Hematopoietic multipotent progenitor cell treated with erythropoietin and hydrocortisone succinate and interleukin-3 and kit ligand, for 4 days (in vitro differentiated cells): ENCODE measurements around the gene KHDC3L.
A peak's percentile ranks its signal among the peaks of the same experiment; 100 is the strongest.
"Not testable (repeated sequence)": the region's sequence is repeated elsewhere in the genome, so short reads cannot be mapped to it uniquely, and the experiment has no call there.

Experiments
- DNase-seq: peaks from one replicate; pipeline ENCODE4 v3.0.0-alpha.2; 2015

The KHDC3L gene

GRCh38 chr6:73371984-73372383, 9.5 kb downstream of the KHDC3L start:
- no peak for DNase-seq

GRCh38 chr6:73372516-73372915, 10.1 kb downstream of the KHDC3L start:
- DNase-seq = no peak

- no peak for DNase-seq
Observed at GRCh38 chr6:73375216-73375615, 12.8 kb downstream of the KHDC3L start.

- DNase-seq = no peak
Observed at GRCh38 chr6:73377225-73377624, 14.8 kb downstream of the KHDC3L start.

GRCh38 chr6:73381531-73381930, 19.1 kb downstream of the KHDC3L start:
- DNase-seq = not testable (repeated sequence)

GRCh38 chr6:73382462-73383113, 20.1 kb downstream of the KHDC3L start:
- DNase-seq = no peak

- no peak for DNase-seq
Observed at GRCh38 chr6:73388433-73388799, 26.0 kb downstream of the KHDC3L start.

GRCh38 chr6:73388800-73389512, 26.5 kb downstream of the KHDC3L start:
- peak; percentile 84 for DNase-seq

- DNase-seq = no peak
Observed at GRCh38 chr6:73389854-73390253, 27.4 kb downstream of the KHDC3L start.

- DNase-seq = no peak
Observed at GRCh38 chr6:73391675-73392074, 29.2 kb downstream of the KHDC3L start.

- DNase-seq = not testable (repeated sequence)
Observed at GRCh38 chr6:73392188-73392587, 29.7 kb downstream of the KHDC3L start.

- no peak for DNase-seq
Observed at GRCh38 chr6:73393278-73393677, 30.8 kb downstream of the KHDC3L start.

GRCh38 chr6:73394577-73395354, 32.3 kb downstream of the KHDC3L start, which contains the start of gene DDX43:
TSS of gene DDX43 (plus strand) at chr6:73394828. CDS start at chr6:73394906, 78 bp downstream.
- DNase-seq = peak; percentile 51

- DNase-seq = no peak
Observed at GRCh38 chr6:73395875-73396274, 33.4 kb downstream of the KHDC3L start.

GRCh38 chr6:73400656-73401055, 38.2 kb downstream of the KHDC3L start:
- no peak for DNase-seq

GRCh38 chr6:73409395-73409794, 46.9 kb downstream of the KHDC3L start:
- no peak for DNase-seq

- DNase-seq = no peak
Observed at GRCh38 chr6:73413102-73413501, 50.6 kb downstream of the KHDC3L start.
